Stimulated activated naive CD8-positive, alpha-beta T cell treated with anti-CD3 and anti-CD28 coated beads, Interleukin-15, amount 100 ng/mL, for 72 hours (primary cell): ENCODE data around the gene OPA1.
A peak's percentile ranks its signal among the peaks of the same experiment; 100 is the strongest.

Experiments
- ATAC-seq: fragments of 150-1000 bp; cut with Tn5 transposase; 2 replicates; pipeline ENCODE4 v1.10.0; 2021; ENCODE audit warnings: mild to moderate bottlenecking, moderate library complexity
- DNase-seq, 2 donors: peaks; one replicate each; pipeline ENCODE4 v3.0.0; 2021 to 2022
- H3K27ac Mint-ChIP-seq, 2 donors: one replicate each; pipeline ENCODE4 v1.8.0; 2022; ENCODE audit warnings: mild to moderate bottlenecking in 2 of 2, mixed read lengths in 2 of 2, moderate library complexity in 2 of 2
- H3K27me3 Mint-ChIP-seq: one replicate; pipeline ENCODE4 v1.8.0; 2022; ENCODE audit warnings: mixed read lengths
- H3K4me1 Mint-ChIP-seq: one replicate; pipeline ENCODE4 v1.8.0; 2022; ENCODE audit warnings: mild to moderate bottlenecking, mixed read lengths
- H3K4me3 Mint-ChIP-seq, 2 donors: one replicate each; pipeline ENCODE4 v1.8.0; 2022; ENCODE audit warnings: mild to moderate bottlenecking in 2 of 2, mixed read lengths in 2 of 2, moderate library complexity in 1 of 2
- H3K9me3 Mint-ChIP-seq, 2 donors: one replicate each; pipeline ENCODE4 v1.8.0; 2022; ENCODE audit warnings: mixed read lengths in 2 of 2

Gene OPA1

DNA sequence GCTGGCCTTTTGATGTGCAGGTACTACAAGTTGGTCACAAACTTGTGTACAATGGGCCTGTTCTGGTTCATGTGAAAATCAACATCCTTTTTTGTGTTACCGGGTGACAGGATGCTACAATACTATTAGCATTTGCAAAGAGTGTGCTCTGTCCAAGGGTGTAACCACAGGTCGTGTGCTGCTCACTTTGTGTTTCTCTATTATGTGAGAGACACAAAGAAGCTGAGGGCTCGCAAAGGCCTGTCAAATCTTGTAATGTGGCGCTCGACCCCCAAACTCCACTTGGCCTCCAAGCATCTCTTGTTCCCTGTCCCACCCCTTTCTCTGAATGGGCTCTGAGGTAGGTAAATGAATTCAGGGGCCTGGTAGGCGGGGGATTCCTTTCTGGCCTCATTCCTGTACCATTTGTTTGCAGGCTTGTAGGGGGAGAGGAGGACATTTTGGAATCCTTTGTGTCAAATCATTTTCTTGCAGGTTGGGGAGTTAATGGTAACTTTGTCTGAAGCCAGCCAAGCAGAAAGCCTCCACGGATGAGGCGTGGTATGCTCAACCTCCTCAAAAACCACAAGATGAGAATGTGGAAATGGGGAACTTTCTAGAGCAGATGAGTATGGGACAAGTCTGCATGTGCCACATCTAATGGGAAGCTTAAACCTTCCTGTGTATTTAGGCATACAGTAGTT lies 109.1 kb downstream of the OPA1 start:
- Mint-ChIP-seq H3K4me1 (peaks cover 5% of the 10 kb centered on the region), H3K9me3 (no peaks in the 10 kb centered on the region), H3K27ac (peak overlapping the region in 1 of 2 donors; percentile 37), H3K27me3 (no peaks in the 10 kb centered on the region), H3K4me3 (no peak overlapping the region)
- DNase-seq (no peak), ATAC-seq (no peak)

GRCh38 chr3:193702967-193703366 lies 110.0 kb downstream of the OPA1 start:
- no peak overlapping the region for H3K27ac Mint-ChIP-seq
- H3K4me3 Mint-ChIP-seq: no peak overlapping the region
- DNase-seq (no peak), ATAC-seq (no peak)
- H3K27me3 Mint-ChIP-seq: no peaks in the 10 kb centered on the region
- H3K9me3 Mint-ChIP-seq: no peaks in the 10 kb centered on the region
- H3K4me1 Mint-ChIP-seq: peaks cover 5% of the 10 kb centered on the region

GRCh38 chr3:193704431-193704830 lies 111.4 kb downstream of the OPA1 start:
- no peaks in the 10 kb centered on the region for H3K27me3 Mint-ChIP-seq
- peaks cover 5% of the 10 kb centered on the region for H3K4me1 Mint-ChIP-seq
- H3K27ac Mint-ChIP-seq: peak overlapping the region; percentile 1 to 15
- H3K4me3 Mint-ChIP-seq: no peak overlapping the region
- DNase-seq: no peak
- no peak for ATAC-seq
- H3K9me3 Mint-ChIP-seq: no peaks in the 10 kb centered on the region

DNA sequence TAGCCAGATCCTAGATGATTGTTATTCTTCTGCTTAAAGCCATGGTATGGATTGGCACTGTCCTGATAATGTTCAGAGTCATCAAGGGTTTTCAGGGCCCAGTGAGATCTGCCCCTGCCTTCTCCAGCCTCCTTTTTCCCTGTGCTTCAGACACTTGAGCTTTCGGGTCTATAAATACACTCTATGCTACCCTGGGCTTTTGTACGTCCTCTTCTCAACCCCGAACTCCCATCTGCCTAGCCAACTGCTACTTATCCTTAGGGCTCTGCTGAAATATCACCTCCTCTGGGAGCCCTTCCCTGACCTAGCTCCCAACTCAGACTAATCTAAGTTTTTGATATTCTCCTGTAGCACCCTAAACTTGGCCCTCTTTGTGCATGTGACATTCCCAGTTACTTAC lies 115.3 kb downstream of the OPA1 start:
- no peak for ATAC-seq
- peak overlapping the region in 1 of 2 donors; percentile 4 for H3K27ac Mint-ChIP-seq
- H3K27me3 Mint-ChIP-seq: no peaks in the 10 kb centered on the region
- no peak overlapping the region for H3K4me3 Mint-ChIP-seq
- DNase-seq: no peak
- H3K4me1 Mint-ChIP-seq: no peaks in the 10 kb centered on the region
- peaks cover 0 to 1% of the 10 kb centered on the region in 2 donors for H3K9me3 Mint-ChIP-seq

DNA sequence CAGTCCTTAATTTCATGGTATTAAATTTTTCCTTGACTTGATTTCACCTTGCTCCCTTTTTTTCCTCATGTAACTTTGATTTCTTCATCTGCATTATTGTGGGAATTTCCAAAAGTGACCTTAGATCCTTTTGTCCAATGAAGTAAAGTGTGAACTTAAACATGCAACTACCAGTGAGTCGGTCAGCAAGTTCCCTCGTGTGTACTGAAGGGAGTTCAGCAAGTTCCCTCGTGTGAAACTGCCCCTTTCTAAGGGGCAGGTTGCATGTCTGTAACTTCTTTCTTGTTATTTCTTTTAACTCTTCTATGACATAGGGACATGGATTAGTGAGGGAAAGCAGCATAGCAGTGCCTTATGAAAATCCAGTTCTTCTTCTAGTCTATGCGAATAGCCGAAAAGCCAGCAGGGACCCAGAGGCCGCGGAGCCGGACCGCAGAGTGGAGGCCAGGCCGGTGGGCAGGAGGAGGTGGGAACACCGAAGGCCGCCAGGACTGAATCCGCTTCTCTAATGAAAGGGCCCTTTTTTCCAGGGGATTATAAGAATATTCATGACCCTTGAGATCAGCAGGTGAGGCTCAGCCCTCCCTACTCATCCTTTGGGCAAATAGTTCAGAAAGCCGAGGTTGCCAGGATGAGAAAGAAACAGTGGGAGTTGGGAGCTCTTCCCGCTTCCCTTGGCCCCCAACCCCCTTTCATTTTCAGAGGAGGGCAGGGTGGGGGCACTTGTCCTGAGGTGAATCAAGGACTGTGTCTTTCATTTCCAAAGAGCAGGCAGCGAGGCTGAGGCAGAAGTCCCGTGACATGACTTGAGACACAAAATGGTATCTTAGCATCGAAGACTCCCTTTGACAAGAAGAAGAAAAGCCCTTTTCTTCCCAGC lies 117.5 kb downstream of the OPA1 start:
- ATAC-seq (no peak), DNase-seq (no peak)
- Mint-ChIP-seq H3K27me3 (no peaks in the 10 kb centered on the region), H3K4me1 (no peaks in the 10 kb centered on the region), H3K4me3 (no peak overlapping the region), H3K9me3 (peaks cover 11 to 14% of the 10 kb centered on the region in 2 donors), H3K27ac (no peak overlapping the region)

DNA sequence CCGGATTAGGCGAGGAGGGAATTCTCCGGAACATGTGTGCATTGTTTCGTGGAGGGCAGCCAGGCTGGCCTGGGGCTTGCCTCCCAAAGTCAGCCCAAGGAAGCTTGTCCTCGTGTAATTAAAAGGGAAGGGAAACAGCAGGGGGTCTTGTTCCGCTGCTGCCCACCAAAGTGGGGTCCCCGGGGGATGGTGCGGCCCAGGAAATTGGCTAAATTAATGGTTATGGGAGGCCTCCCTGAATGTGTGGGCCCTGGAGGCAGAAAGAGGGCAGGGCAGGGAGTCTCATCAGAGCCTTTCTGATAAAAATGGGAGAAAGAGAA lies 118.1 kb downstream of the OPA1 start:
- Mint-ChIP-seq H3K9me3 (peaks cover 13 to 14% of the 10 kb centered on the region in 2 donors), H3K4me1 (no peaks in the 10 kb centered on the region), H3K27me3 (no peaks in the 10 kb centered on the region), H3K4me3 (no peak overlapping the region), H3K27ac (peak overlapping the region in 1 of 2 donors; percentile 37)
- ATAC-seq: no peak
- no peak for DNase-seq

- no peaks in the 10 kb centered on the region for H3K27me3 Mint-ChIP-seq
- no peak for DNase-seq
- H3K27ac Mint-ChIP-seq: no peak overlapping the region
- peaks cover 13 to 14% of the 10 kb centered on the region in 2 donors for H3K9me3 Mint-ChIP-seq
- no peak for ATAC-seq
- H3K4me1 Mint-ChIP-seq: peaks cover 4% of the 10 kb centered on the region
- H3K4me3 Mint-ChIP-seq: no peak overlapping the region
Measured at GRCh38 chr3:193711523-193711963, 118.5 kb downstream of the OPA1 start.

- no peak for ATAC-seq
- Mint-ChIP-seq H3K4me3 (no peak overlapping the region), H3K9me3 (peaks cover 13 to 14% of the 10 kb centered on the region in 2 donors), H3K27me3 (no peaks in the 10 kb centered on the region), H3K27ac (no peak overlapping the region), H3K4me1 (peaks cover 6% of the 10 kb centered on the region)
- no peak for DNase-seq
Measured at GRCh38 chr3:193711964-193712598, 119.1 kb downstream of the OPA1 start.

GRCh38 chr3:193712938-193713337 lies 119.9 kb downstream of the OPA1 start:
- Mint-ChIP-seq H3K27ac (no peak overlapping the region), H3K4me3 (no peak overlapping the region), H3K9me3 (peaks cover 13 to 14% of the 10 kb centered on the region in 2 donors), H3K4me1 (peaks cover 6% of the 10 kb centered on the region), H3K27me3 (no peaks in the 10 kb centered on the region)
- DNase-seq (no peak), ATAC-seq (no peak)

- ATAC-seq: no peak
Measured at GRCh38 chr3:193714523-193715137, 121.6 kb downstream of the OPA1 start.

GRCh38 chr3:193716150-193716549 lies 123.1 kb downstream of the OPA1 start:
- H3K4me3 Mint-ChIP-seq: no peak overlapping the region
- H3K9me3 Mint-ChIP-seq: peaks cover 13 to 14% of the 10 kb centered on the region in 2 donors
- no peak for ATAC-seq

More at GRCh38 chr3:193714523-193715137, 121.6 kb downstream of the OPA1 start:
- peaks cover 6% of the 10 kb centered on the region for H3K4me1 Mint-ChIP-seq
- peaks cover 13 to 14% of the 10 kb centered on the region in 2 donors for H3K9me3 Mint-ChIP-seq
- H3K27me3 Mint-ChIP-seq: no peaks in the 10 kb centered on the region
- no peak overlapping the region for H3K4me3 Mint-ChIP-seq
- no peak for DNase-seq
- H3K27ac Mint-ChIP-seq: no peak overlapping the region

DNA sequence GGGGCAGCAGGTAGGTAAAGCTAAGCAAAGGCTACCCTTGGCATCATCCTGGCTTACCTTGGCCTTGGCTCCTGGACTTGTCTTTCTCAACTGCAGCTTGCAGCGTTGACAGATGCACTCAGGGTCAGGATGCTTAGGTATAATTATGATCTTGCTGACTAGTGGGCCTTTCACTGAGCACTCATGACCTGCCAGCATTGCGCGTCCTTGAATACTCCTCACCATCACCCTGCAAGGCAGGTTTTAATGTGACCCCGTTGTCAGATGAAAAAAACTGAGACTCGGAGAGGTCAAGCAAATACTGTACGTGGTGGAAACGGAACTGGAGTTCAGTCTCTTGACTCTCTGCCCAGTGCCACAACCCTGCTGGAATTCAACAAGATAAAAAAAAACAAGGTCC lies 126.7 kb downstream of the OPA1 start:
- H3K9me3 Mint-ChIP-seq: peaks cover 0 to 5% of the 10 kb centered on the region in 2 donors
- H3K27ac Mint-ChIP-seq: no peak overlapping the region
- H3K4me1 Mint-ChIP-seq: peaks cover 6% of the 10 kb centered on the region
- DNase-seq (no peak), ATAC-seq (no peak)
- H3K4me3 Mint-ChIP-seq: no peak overlapping the region
- peaks cover 12% of the 10 kb centered on the region for H3K27me3 Mint-ChIP-seq

More at GRCh38 chr3:193716150-193716549, 123.1 kb downstream of the OPA1 start:
- Mint-ChIP-seq H3K27ac (no peak overlapping the region), H3K4me1 (peaks cover 6% of the 10 kb centered on the region), H3K27me3 (no peaks in the 10 kb centered on the region)
- no peak for DNase-seq

GRCh38 chr3:193720169-193720568 lies 127.2 kb downstream of the OPA1 start:
- Mint-ChIP-seq H3K27ac (no peak overlapping the region), H3K27me3 (peaks cover 12% of the 10 kb centered on the region), H3K9me3 (peaks cover 0 to 5% of the 10 kb centered on the region in 2 donors), H3K4me3 (no peak overlapping the region), H3K4me1 (peaks cover 6% of the 10 kb centered on the region)
- ATAC-seq: no peak
- DNase-seq: no peak

- DNase-seq (no peak), ATAC-seq (no peak)
- H3K4me3 Mint-ChIP-seq: no peak overlapping the region
- no peak overlapping the region for H3K27ac Mint-ChIP-seq
- H3K4me1 Mint-ChIP-seq: no peaks in the 10 kb centered on the region
- peaks cover 12% of the 10 kb centered on the region for H3K27me3 Mint-ChIP-seq
- H3K9me3 Mint-ChIP-seq: no peaks in the 10 kb centered on the region
Measured at GRCh38 chr3:193722566-193722965, 129.6 kb downstream of the OPA1 start.

- no peak overlapping the region for H3K27ac Mint-ChIP-seq
- no peak for ATAC-seq
- no peaks in the 10 kb centered on the region for H3K4me1 Mint-ChIP-seq
- H3K9me3 Mint-ChIP-seq: no peaks in the 10 kb centered on the region
- peaks cover 10% of the 10 kb centered on the region for H3K27me3 Mint-ChIP-seq
- no peak for DNase-seq
- no peak overlapping the region for H3K4me3 Mint-ChIP-seq
Measured at GRCh38 chr3:193727089-193727488, 134.1 kb downstream of the OPA1 start.
